HuH-7.5 (cell line): Measurements from ENCODE around the gene AGBL1.

Experiments
- DNase-seq: peaks from one replicate; pipeline ENCODE4 v3.0.0; 2011; ENCODE audit warnings: low spot score

AGBL1 gene

GRCh38 chr15:86830304-86830703, 750.6 kb downstream of the AGBL1 start:
- no peak for DNase-seq

GRCh38 chr15:86833595-86833994, 753.9 kb downstream of the AGBL1 start:
- no peak for DNase-seq

- DNase-seq = no peak
Measured at GRCh38 chr15:86834115-86834863, 754.6 kb downstream of the AGBL1 start.

GRCh38 chr15:86837294-86838061, 757.8 kb downstream of the AGBL1 start:
- DNase-seq = no peak

- no peak for DNase-seq
Measured at GRCh38 chr15:86839502-86839901, 759.8 kb downstream of the AGBL1 start.

- DNase-seq = no peak
Measured at GRCh38 chr15:86840996-86841395, 761.3 kb downstream of the AGBL1 start.

- DNase-seq = no peak
Measured at GRCh38 chr15:86842199-86842598, 762.5 kb downstream of the AGBL1 start.

GRCh38 chr15:86846036-86846435, 766.4 kb downstream of the AGBL1 start:
- DNase-seq = no peak

- no peak for DNase-seq
Measured at GRCh38 chr15:86849136-86849535, 769.5 kb downstream of the AGBL1 start.

GRCh38 chr15:86849558-86850285, 770.1 kb downstream of the AGBL1 start:
- DNase-seq = no peak

- DNase-seq = no peak
Measured at GRCh38 chr15:86850939-86851338, 771.3 kb downstream of the AGBL1 start.

GRCh38 chr15:86852741-86853140, 773.1 kb downstream of the AGBL1 start:
- no peak for DNase-seq

- no peak for DNase-seq
Measured at GRCh38 chr15:86854176-86854575, 774.5 kb downstream of the AGBL1 start.

GRCh38 chr15:86855307-86856291, 775.9 kb downstream of the AGBL1 start:
- no peak for DNase-seq

GRCh38 chr15:86857701-86858100, 778.0 kb downstream of the AGBL1 start:
- DNase-seq = no peak

GRCh38 chr15:86863226-86863915, 783.7 kb downstream of the AGBL1 start:
- DNase-seq = no peak

- DNase-seq = no peak
Measured at GRCh38 chr15:86865920-86866319, 786.2 kb downstream of the AGBL1 start.

- no peak for DNase-seq
Measured at GRCh38 chr15:86870846-86871245, 791.2 kb downstream of the AGBL1 start.

GRCh38 chr15:86871964-86872363, 792.3 kb downstream of the AGBL1 start:
- DNase-seq = no peak

GRCh38 chr15:86872782-86873181, 793.1 kb downstream of the AGBL1 start:
- DNase-seq = no peak

- DNase-seq = no peak
Measured at GRCh38 chr15:86875067-86875466, 795.4 kb downstream of the AGBL1 start.
